Fibroblast of peridontal ligament (primary cell): ENCODE measurements around the gene ATP8A2.
A peak's percentile ranks its signal among the peaks of the same experiment; 100 is the strongest.

Experiments
- DNase-seq: peaks from one replicate; pipeline ENCODE4 v3.0.0-alpha.2; 2010; ENCODE audit errors: extremely low read depth

ATP8A2 gene

GRCh38 chr13:25729201-25729600 lies 357.4 kb downstream of the ATP8A2 start:
- no peak for DNase-seq

GRCh38 chr13:25731037-25731436 lies 359.3 kb downstream of the ATP8A2 start:
- DNase-seq, result no peak

GRCh38 chr13:25731536-25731935 lies 359.8 kb downstream of the ATP8A2 start:
- no peak for DNase-seq

- peak; percentile 17 for DNase-seq
Measured at GRCh38 chr13:25732111-25732865, 360.5 kb downstream of the ATP8A2 start.

- DNase-seq, result no peak
Measured at GRCh38 chr13:25733001-25733491, 361.3 kb downstream of the ATP8A2 start.

GRCh38 chr13:25733696-25734435 lies 362.1 kb downstream of the ATP8A2 start:
- no peak for DNase-seq

- DNase-seq, result no peak
Measured at GRCh38 chr13:25738342-25739196, 366.8 kb downstream of the ATP8A2 start.

GRCh38 chr13:25739376-25739775 lies 367.6 kb downstream of the ATP8A2 start:
- no peak for DNase-seq

GRCh38 chr13:25741796-25742195 lies 370.0 kb downstream of the ATP8A2 start:
- no peak for DNase-seq

- DNase-seq, result no peak
Measured at GRCh38 chr13:25742220-25742619, 370.4 kb downstream of the ATP8A2 start.

- no peak for DNase-seq
Measured at GRCh38 chr13:25743421-25743820, 371.6 kb downstream of the ATP8A2 start.

- DNase-seq, result no peak
Measured at GRCh38 chr13:25744178-25744577, 372.4 kb downstream of the ATP8A2 start.

GRCh38 chr13:25746131-25746530 lies 374.4 kb downstream of the ATP8A2 start:
- DNase-seq, result no peak

- peak; percentile 94 for DNase-seq
Measured at GRCh38 chr13:25752957-25753551, 381.3 kb downstream of the ATP8A2 start.

GRCh38 chr13:25753976-25754375 lies 382.2 kb downstream of the ATP8A2 start:
- DNase-seq, result no peak

GRCh38 chr13:25756251-25756650 lies 384.5 kb downstream of the ATP8A2 start:
- no peak for DNase-seq

- no peak for DNase-seq
Measured at GRCh38 chr13:25756912-25757311, 385.1 kb downstream of the ATP8A2 start.

GRCh38 chr13:25761041-25761440 lies 389.3 kb downstream of the ATP8A2 start:
- DNase-seq, result no peak

GRCh38 chr13:25762281-25762680 lies 390.5 kb downstream of the ATP8A2 start:
- no peak for DNase-seq

GRCh38 chr13:25762795-25763377 lies 391.1 kb downstream of the ATP8A2 start:
- DNase-seq, result no peak

GRCh38 chr13:25764378-25764777 lies 392.6 kb downstream of the ATP8A2 start:
- DNase-seq, result no peak
